ENCODE data around the gene DDIT3. TPM values are rescaled to one million over a fixed set of nuclear protein-coding genes. Genes with fewer than 3 reads are reported as not detected.

The DDIT3 gene
- total and polyA plus RNA-seq, 2 of the 13 experiments (the other 11 are each of a cell fraction or from before 2014, with no cell fraction given), result 27.5 to 48.7 TPM

- TF ChIP-seq, protein P1, sequence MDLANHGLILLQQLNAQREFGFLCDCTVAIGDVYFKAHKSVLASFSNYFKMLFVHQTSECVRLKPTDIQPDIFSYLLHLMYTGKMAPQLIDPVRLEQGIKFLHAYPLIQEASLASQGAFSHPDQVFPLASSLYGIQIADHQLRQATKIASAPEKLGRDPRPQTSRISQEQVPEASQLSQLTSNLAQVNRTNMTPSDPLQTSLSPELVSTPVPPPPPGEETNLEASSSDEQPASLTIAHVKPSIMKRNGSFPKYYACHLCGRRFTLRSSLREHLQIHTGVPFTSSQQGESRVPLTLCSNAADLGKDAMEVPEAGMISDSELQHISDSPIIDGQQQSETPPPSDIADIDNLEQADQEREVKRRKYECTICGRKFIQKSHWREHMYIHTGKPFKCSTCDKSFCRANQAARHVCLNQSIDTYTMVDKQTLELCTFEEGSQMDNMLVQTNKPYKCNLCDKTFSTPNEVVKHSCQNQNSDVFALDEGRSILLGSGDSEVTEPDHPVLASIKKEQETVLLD (CRISPR knock-in tag; IDR thresholded peaks at IDR 0.05; ENCODE audit: low read depth), result peak; percentile 98
- TF ChIP-seq, protein P2, sequence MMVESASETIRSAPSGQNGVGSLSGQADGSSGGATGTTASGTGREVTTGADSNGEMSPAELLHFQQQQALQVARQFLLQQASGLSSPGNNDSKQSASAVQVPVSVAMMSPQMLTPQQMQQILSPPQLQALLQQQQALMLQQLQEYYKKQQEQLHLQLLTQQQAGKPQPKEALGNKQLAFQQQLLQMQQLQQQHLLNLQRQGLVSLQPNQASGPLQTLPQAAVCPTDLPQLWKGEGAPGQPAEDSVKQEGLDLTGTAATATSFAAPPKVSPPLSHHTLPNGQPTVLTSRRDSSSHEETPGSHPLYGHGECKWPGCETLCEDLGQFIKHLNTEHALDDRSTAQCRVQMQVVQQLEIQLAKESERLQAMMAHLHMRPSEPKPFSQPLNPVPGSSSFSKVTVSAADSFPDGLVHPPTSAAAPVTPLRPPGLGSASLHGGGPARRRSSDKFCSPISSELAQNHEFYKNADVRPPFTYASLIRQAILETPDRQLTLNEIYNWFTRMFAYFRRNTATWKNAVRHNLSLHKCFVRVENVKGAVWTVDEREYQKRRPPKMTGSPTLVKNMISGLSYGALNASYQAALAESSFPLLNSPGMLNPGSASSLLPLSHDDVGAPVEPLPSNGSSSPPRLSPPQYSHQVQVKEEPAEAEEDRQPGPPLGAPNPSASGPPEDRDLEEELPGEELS (CRISPR knock-in tag; IDR thresholded peaks at IDR 0.05), result peak; percentile 85
- TF ChIP-seq FOXA1 (IDR thresholded peaks at IDR 0.05), result no peak
- TF ChIP-seq FOXA1 (CRISPR knock-in tag; IDR thresholded peaks at IDR 0.05), result 0 out of 2 replicates have a peak, but pooled peaks have one; percentile 32
- TF ChIP-seq, protein P3, sequence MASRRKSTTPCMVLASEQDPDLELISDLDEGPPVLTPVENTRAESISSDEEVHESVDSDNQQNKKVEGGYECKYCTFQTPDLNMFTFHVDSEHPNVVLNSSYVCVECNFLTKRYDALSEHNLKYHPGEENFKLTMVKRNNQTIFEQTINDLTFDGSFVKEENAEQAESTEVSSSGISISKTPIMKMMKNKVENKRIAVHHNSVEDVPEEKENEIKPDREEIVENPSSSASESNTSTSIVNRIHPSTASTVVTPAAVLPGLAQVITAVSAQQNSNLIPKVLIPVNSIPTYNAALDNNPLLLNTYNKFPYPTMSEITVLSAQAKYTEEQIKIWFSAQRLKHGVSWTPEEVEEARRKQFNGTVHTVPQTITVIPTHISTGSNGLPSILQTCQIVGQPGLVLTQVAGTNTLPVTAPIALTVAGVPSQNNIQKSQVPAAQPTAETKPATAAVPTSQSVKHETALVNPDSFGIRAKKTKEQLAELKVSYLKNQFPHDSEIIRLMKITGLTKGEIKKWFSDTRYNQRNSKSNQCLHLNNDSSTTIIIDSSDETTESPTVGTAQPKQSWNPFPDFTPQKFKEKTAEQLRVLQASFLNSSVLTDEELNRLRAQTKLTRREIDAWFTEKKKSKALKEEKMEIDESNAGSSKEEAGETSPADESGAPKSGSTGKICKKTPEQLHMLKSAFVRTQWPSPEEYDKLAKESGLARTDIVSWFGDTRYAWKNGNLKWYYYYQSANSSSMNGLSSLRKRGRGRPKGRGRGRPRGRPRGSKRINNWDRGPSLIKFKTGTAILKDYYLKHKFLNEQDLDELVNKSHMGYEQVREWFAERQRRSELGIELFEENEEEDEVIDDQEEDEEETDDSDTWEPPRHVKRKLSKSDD (CRISPR knock-in tag; IDR thresholded peaks at IDR 0.05; ENCODE audit: low read depth), result no peak; the same call in 1 of the 2 replicates
- TF ChIP-seq MTA1 (CRISPR knock-in tag; IDR thresholded peaks at IDR 0.05; ENCODE audit: borderline replicate concordance), result peak; percentile 81; the same call in 1 of the 2 replicates
- TF ChIP-seq NONO (IDR thresholded peaks at IDR 0.05), result no peak
- TF ChIP-seq NONO (CRISPR knock-in tag; conservative IDR thresholded peaks at IDR 0.05), result peak; percentile 74; the same call in 1 of the 2 replicates
- no peak for TF ChIP-seq ZNF142 (CRISPR knock-in tag; IDR thresholded peaks at IDR 0.05)
- TF ChIP-seq FOXK2 (IDR thresholded peaks at IDR 0.05), result peak; percentile 71; the same call in 1 of the 2 replicates
- peak; percentile 91 for TF ChIP-seq ZNF414 (CRISPR knock-in tag; IDR thresholded peaks at IDR 0.05)
- peak; percentile 40; the same call in 1 of the 2 replicates for TF ChIP-seq HOXD1 (CRISPR knock-in tag; IDR thresholded peaks at IDR 0.05)
- peak; percentile 72; the same call in 1 of the 2 replicates for TF ChIP-seq MXD4 (CRISPR knock-in tag; IDR thresholded peaks at IDR 0.05)
Observed at GRCh38 chr12:57522011-57522886, 1.9 kb upstream of the DDIT3 start, which contains the start of gene MBD6 (continued).

Measured in HepG2 (cell line).